GM21390 (cell line): ENCODE measurements around the gene DEF6.
"Not testable (repeated sequence)": the region's sequence is repeated elsewhere in the genome, so short reads cannot be mapped to it uniquely, and the experiment has no call there.

Experiments used
- ATAC-seq: cut with Tn5 transposase; IDR thresholded peaks from one replicate; pipeline ENCODE4 v1.9.1; 2021; ENCODE audit not compliant: unreplicated experiment

The DEF6 gene

GRCh38 chr6:35278708-35279107 lies 18.9 kb upstream of the DEF6 start:
- no peak for ATAC-seq

DNA sequence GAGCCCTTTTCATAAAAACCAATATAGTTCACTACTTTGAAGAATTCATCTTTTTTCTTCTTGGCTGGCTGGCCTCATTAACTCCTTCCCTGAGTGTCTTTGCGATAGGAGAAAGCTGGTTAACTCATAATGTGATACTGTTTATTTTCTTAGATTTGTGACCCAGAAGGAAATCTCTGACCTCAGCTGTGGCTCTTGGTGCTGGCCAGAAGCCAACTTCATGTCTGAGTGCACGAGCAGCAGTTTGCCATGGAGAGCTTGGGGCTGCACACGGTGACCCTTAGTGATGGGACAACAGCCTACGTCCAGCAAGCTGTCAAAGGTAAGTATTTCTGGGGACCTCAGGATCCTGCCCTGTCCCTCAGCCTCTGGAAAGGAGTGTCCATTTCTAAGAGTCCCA lies 16.7 kb upstream of the DEF6 start:
- no peak for ATAC-seq

DNA sequence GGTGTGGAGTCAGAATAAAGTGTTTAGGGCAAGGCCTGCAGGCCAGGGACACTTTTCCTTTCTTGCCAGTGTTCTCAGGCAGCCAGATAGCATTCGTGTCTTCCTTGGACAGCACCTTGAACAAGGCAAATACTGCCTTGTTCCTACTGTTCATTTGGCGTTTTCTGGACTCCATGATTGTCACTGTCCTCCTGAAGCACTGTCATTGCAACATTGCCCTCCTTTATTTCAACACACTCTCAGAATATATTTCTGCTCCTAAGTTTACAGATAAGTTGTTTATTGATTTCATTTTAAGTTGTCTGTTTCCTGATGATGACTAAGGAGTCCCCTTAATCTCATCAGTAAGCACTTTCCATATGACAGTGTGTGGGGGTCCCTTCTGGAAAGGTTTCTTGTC lies 15.1 kb upstream of the DEF6 start:
- no peak for ATAC-seq

DNA sequence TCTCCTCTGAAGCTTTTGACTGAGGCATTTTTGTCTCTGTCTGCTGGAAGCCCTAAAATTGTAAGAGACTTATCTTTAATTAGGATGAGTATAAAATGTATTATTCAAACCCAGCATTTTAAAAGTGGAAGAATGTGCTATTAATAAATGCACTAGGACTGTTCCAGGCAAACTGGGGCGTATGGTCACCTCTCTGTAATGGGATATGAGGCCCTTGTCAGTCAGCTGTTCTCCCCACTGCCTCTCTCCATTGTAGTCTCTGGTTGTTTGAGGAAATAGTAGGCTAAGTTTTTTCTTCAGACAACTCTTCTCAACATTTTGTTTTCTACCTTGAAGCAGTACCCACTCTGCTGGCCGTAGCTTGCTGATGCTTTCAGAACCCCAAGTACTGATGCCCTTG lies 14.3 kb upstream of the DEF6 start:
- no peak for ATAC-seq

- ATAC-seq: no peak
Observed at GRCh38 chr6:35287671-35288396, 9.8 kb upstream of the DEF6 start.

DNA sequence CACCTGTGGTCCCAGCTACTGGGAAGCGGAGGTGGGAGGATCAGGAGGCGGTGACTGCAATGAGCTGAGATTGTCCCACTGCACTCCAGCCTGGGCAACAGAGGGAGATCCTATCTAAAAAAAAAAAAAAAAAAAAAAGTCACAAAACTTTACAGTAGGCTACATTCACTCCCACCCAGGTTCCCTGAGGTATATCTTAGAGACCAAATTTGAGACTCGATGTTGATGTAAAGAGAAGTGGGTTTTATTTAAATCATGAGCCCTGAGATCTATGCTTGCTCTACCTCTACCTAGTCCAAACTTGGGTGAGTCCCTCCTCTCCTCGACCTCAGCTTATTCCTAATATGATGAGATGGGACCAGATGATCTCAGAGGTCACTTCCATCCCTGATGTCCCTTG lies 8.8 kb upstream of the DEF6 start:
- no peak for ATAC-seq

- ATAC-seq: no peak
Observed at GRCh38 chr6:35291491-35291890, 6.1 kb upstream of the DEF6 start.

DNA sequence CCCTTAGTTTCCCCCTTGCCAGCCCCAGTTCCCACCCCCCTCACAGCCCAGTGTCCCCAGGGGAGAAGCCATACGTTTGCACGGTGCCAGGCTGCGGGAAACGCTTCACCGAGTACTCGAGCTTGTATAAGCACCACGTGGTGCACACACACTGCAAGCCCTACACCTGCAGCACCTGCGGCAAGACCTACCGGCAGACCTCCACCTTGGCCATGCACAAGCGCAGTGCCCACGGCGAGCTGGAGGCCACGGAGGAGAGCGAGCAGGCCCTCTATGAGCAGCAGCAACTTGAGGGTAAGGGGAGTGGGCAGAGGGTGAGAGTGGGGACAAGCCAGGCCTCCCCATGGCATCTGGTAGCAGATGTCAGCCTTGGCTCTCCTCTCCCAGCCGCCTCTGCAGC lies 5.1 kb upstream of the DEF6 start:
- no peak for ATAC-seq

- no peak for ATAC-seq
Observed at GRCh38 chr6:35293681-35294080, 3.9 kb upstream of the DEF6 start.

DNA sequence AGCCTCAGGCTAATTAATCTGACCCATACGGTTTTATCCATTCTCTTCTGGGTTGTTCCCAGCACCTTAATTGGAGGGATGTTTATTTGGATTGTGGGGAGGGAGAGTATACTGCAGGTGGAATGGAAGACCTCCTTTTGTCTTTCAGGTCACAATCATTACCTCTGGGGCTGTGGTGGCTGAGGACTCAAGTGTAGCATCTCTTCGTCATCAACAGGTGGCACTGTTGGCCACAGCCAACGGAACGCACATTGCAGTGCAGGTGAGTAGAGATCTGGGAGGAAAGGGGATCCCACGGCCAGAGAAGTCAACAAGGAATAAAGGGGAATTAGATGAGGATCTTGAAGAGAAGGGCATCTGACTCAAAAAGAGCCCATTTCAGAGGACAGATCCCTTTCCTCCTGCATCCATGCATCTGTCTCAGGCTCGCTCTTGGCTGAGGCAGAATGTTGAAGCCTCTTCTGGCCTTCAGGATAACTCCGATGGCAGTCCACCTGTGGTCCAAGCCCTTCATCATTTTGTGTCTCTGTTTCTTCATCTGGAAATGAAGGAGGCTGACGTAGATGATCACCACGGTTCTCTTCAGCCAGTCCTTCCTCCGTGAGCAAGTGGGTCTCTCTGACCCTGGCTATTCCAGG lies 3.2 kb upstream of the DEF6 start:
- ATAC-seq: no peak

- no peak for ATAC-seq
Observed at GRCh38 chr6:35295036-35295435, 2.6 kb upstream of the DEF6 start.

DNA sequence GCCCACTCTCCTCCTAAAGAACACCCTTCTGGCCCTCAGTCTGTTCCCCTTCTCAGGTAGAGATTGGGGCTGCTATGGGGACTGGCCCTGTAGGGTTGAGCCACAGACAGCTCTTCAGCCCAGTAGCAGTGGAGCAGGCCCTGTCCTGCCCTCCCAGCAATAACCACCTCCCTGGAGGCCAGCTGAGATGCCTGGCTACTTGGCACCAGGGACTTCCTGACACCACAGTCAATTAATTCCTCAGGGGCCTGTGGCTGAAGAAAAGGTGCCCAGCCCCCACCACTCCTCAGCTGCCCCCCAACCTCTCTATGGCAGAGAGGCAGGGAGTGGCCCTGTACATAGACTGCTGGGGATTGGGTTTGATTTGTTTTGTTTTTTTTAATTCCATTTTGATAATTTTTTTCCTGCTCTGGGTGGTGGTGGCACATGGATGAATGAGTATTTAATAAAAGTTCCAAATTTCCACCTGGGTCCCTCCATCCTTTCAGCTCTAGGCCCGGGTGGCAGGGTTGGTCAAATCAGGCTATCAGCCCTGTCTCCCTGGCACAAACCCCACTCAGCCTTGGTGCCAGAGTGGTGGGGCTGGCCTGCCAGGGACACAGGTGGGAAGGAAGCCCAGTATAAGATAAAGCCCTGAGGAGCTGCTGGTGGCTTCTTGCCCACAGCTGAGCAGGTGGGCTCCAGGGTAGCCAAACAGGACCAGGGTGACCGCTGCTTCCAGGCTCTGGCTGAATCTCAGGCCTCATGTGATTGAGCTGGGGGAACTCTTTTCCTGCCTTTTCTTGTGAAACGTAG lies 1.9 kb upstream of the DEF6 start:
- ATAC-seq: no peak

DNA sequence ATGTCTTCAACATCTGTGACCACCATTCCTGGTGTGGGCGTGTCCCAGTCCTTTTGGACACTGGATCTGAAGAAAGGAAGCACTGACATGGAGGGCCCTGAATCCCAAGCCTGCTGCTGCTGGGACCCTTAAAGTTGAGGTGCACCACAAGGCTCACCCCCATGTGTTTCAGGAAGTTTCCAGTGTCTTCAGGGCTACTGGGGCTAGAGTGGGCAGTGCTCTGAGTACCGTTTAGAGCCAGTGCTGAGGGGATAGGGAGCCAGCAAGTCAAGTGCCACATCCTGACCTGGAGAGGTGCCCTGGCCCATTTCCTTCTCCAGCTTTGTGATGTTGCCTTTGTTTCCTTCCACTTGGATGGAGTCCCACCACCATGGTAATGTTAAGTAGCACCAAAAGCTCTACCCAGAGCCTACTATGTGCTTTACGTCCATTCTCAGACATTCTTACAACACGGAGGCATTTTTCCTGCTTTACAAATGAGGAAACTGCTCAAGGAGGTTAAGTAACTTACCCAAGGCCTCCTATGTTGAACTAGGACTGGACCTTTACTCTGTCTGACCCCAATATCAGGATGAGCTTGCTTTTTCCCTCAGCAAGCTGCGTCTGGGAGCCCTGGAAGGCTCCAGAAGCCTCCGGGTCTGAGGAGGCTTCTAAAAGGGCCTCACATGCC lies 552 bp upstream of the DEF6 start:
- ATAC-seq: no peak

DNA sequence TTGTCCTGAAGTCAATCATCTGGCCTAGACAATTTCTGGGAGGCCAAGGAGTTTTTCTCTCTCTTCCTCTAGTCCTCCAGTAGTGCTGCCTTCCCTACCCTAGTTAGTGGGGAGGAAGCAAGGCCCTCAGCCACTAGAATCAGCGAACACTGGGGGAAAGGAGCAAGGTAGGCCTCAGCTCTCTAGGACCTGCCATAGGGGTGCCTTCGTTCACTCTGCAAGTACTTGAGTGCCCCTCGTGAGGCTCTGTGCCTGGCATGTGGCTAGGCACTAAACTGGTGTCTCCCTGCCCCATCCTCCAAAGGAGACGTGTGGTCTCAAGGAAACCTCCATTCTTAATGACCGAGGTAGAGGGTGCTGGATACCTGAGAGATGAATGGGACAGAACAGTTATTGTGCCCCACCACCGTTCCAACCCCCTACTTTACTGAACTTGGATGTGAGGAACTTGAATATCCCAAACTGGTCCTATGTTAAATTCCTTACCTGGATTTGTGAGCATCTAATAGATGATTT lies 1.1 kb downstream of the DEF6 start:
- no peak for ATAC-seq

DNA sequence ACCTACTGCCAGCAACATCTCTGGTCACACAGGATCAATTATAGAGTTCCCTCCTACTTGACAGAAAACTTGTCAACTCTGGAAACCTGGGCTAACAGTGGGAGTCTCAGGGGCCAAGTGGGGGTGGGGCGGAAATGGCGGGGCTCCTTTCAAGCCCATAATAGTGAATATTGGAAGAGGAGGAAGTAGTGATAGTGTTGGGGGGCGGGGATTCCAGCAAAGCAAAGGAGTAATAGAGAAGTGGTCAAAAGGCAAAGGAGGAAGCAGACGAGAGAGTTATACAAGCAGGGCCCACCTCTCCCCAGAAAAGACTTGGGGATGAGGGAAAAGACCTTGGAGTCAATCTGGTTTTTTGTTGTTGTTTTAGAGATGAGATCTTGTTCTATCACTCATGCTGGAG lies 2.1 kb downstream of the DEF6 start:
- ATAC-seq: no peak

DNA sequence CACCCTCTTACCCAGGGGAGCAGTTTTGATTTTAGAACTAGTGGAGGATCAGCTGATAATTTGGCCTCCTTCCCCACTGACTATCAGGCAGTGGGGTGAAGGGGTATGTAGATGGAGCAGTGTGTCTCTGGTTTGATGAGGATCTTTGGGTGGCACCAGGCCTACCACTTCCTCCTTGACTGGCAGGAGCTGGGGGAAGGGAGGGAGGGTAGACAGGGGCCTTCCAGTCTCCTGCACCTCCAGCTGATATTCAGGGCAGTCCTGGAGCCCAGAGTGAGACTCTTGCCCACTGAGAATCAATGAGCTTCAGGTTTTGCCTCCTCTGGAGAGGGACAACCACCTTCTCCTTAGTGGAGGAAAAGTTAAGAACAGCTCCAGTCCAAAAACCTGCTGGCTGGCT lies 3.2 kb downstream of the DEF6 start:
- ATAC-seq: no peak

DNA sequence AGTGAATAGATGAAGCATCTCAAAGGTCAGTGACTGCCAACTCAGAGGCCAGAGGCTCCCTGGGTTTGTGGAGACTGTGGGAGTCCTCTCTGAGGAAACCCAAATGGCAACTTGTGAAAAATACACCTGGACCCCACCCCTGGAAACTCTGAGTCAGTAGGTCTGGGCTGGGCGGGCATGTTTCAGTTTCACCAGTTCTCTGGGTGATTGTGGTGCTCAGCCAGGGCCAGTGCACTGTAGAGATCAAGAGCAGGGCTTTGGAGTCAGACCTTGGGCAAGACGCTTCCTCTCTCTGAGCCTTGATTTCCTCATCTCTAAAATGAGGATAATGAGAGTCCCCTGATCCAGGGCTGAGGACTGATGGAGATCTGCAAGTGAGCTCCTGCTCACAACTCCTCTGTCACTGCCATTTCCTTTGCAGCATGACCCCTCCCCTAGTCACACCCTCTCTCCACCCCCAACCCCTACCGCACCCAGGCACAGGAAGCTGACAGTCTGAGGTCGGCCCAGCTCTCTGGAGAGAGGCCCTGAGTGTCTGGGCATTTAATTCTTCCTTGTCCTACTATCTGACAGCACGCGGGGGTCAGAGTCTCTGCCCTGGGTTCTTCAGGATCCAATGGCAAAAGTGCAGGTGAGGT lies 5.1 kb downstream of the DEF6 start:
- peak; percentile 80 for ATAC-seq

DNA sequence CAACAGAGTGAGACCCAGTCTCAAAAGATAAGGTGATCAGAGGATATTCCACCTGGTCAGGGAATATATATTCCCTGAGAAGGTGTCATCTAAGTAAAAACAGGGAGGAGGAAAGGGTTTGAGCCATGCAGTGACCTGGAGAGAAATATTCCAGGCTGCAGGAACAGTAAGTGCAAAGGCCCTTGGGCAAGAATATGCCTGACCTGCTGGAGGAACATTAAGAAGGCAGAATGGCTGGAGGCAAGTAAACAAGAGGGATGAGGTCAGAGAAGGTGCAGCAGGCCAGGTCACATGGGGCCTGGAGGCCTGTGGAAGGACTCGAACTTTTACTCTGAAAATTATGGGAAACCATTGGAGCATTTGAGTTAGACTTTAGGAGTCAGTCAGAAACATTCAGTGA lies 6.7 kb downstream of the DEF6 start:
- no peak for ATAC-seq

GRCh38 chr6:35305117-35305516 lies 7.5 kb downstream of the DEF6 start:
- no peak for ATAC-seq

- ATAC-seq: not testable (repeated sequence)
Observed at GRCh38 chr6:35307138-35307537, 9.5 kb downstream of the DEF6 start.

GRCh38 chr6:35308543-35308942 lies 10.9 kb downstream of the DEF6 start:
- ATAC-seq: not testable (repeated sequence)
